ENCODE data around the gene PSMD10.

Gene PSMD10

DNA sequence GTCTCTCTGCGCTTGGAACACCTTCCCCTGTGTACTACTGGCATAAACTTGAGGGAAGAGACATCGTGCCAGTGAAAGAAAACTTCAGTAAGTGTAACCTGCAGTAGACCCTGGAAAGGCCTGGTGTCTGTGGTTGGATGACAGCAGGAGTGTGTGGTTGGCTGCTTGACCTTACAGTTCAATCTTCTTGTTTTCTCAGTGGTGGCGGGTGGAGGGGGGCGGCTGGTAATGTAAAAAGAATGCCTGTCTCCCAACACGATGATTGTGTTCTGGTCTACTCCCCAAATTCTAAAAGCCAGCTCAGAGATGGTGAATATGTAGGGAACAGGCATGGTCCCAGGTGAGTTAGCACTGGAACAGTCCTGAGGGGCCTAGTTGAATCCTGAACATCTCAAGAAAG is 18.6 kb downstream of the PSMD10 start:
- DNase-seq (ENCODE audit: low spot score) = no peak

DNA sequence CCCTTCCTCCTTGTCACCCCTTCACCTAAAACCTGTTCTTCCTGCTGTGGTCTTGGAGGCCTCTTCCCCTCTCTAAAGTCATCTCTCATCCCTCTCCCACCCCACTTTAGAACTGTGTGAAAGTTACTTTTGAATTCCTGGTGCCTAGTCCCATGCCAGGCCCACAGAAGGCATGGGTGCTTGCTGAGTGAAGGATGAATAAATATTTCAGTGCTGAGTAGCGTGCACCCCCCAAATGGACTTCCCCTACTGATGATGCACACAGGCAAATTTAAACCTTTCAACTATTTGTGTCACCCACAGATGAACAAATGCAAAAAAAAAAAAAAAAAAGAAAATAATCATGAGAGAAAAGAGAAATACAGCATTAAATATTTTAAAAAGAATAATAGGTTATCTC is 19.8 kb downstream of the PSMD10 start:
- DNase-seq (ENCODE audit: low spot score) = no peak

DNA sequence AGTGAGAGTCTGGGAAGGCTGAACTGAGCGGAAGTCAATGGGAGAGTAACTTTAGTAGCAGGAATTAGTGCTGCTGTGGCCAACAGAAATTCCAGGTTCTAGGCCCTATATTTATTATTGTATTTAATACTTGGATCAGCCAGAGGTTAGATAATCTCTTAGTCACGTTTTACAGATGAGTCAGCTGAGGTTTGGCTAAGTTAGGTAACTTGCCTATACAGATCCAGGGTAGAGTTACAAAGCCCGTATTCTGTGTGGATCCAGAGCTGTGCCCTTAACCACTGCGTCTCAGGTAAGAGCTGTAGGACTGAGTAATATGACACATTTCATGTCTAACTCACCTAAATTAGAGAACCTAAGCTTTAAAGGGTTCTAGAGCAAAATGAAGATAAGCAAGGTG is 20.5 kb downstream of the PSMD10 start:
- no peak for DNase-seq (ENCODE audit: low spot score)

DNA sequence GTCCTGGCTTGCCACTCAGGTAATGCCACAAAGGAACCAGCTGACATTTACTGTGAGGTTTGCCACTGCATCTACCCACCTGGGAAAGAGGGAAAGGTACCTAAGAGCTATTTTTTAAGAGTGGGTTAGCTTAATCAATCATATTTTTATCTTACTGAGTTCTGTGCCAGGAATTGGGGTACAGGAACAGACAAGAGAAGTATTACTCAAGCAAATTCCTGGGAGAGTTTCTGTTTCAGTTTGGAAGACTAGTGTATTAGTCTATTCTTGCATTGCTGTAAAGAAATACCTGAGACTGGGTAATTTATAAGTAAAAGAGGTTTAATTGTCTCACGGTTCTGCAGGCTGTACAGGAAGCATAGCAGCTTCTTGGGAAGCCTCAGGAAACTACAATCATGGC is 23.2 kb downstream of the PSMD10 start:
- no peak for DNase-seq (ENCODE audit: low spot score)

DNA sequence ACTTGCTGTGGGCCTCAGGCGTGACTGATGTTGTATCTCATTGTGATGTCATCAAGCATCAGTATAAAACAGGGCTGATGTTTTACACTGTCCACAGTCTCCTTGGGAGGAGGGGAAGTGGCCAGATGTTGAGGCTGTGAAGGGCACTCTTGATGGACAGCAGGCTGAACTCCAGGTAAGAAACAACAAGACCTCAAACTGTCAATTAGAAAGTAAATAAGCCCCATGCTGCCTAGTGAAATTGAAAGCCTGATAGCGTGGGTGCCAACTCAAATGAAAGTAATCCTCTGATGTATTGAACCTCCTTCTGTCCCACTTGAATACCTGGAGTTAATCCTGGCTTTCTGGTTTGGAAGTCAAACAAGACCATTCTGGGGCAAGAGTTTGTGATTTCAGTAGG is 26.7 kb downstream of the PSMD10 start:
- DNase-seq (ENCODE audit: low spot score) = no peak

DNA sequence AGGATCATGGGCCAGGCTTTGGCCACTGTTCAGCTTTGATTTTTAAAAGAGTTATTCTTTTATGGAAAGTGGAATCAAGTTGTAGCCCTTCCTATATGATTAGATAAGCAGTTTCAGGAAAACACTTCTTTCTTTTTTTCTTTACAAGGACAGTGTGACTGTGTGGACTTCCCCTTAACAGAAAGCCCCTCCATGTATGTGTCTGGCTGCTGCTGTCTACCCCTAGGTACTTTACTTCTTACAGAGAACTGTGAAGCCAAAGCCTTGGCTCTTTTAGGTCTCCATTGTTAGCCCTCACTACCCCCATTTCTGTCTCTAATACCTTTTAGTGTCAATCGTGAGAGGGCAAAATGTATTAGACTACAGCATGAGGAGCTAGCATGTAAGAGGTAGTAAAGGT is 27.3 kb downstream of the PSMD10 start:
- no peak for DNase-seq (ENCODE audit: low spot score)

DNA sequence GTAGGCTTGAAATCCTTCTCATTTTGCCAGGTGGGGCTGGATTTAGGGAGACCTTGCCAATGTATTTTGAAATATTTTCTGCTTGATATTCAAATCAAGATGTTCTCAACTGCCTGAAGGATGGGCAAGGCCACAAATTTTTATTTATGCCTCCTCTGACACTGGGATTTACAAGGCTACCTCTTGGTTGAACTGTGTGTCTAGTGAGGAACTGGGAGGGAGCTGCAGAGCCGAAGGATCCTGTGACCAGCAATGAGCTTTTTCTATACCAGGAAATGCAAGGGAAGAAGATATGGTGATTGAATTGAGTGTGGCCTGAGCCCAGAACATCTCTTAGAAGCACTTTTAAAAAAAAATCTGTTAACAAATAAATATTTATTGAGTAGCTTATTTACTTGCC is 31.5 kb downstream of the PSMD10 start:
- no peak for DNase-seq (ENCODE audit: low spot score)

DNA sequence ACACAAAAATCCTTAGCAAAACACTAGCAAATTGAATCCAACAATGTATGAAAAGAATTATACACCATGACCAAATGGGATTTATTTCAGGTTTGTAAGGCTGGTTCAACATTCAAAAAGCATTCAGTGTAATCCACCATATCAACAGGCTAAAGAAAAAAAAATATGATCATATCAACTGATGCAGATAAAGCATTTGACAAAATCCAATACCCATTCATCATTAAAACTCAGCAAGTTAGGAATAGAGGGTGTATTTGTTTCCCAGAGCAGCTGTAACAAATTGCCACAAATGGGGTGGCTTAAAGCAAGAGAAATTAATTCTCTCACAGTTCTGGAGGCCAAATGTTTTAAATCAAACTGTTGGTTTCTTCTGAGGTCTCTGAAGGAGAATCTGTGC is 35.8 kb downstream of the PSMD10 start:
- DNase-seq (ENCODE audit: low spot score) = no peak

DNA sequence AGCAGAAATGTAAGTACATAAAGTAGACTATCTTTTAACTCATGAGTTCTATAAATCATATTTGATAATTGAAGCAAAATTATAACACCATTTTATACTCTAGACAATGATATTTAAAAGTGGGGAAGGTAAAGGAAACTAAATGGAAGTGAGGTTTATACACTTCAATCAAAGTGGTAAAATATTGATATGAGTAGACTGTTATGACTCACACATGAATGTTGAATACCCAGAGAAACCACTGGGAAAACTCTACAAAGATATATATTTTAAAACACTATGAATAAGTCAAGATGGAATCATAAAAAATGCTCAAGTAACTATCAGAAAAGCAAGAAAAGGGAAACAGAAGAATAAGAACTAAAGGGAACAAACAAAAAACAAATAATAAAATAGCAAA is 38.1 kb downstream of the PSMD10 start:
- no peak for DNase-seq (ENCODE audit: low spot score)

DNA sequence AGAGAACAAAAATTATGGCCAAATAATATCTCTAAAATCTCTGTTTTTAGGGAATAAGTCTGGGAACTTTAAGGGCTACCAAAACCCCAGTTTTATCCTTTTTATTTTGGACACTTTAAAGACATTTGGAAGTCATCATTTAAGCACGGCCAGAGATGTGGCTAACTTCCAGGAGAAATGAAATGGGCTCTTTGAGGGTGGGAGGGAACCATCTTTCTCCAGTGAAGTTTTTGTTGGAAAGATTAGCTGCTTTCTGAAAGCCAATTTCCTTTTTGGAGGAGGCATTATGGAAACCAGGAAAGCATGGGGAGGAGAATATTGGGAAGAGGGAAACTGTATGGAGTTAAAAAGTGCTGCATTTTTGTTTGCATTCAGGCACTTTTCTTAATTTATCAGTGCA is 41.7 kb downstream of the PSMD10 start:
- DNase-seq (ENCODE audit: low spot score) = no peak

DNA sequence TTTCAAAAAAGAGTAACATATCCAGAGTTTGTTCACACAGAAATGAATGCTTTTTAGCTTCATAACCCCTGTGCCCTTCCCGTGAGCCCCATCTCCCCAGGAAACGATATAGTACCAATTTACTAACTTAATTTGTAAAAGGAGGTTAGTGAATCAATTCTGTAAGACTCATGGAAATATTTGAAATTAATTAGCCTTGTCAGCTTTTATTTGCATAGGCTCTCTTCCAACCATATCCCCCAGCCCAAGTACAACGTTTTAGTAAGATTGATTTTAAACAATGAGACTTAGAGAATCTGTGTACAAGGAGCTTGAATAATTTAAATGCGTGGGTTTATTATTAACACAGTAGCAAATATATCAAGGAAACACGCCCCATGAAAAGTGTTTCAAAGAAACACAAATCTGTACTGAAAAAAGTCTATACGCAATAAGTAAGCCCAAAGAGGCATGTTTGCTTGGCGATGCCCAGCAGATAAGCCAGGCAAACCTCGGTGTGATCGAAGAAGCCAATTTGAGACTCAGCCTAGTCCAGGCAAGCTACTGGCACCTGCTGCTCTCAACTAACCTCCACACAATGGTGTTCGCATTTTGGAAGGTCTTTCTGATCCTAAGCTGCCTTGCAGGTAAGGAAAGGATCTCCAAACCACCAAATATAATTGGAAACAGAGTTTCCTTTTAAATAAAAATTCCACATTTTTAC is 46.6 kb downstream of the PSMD10 start, which contains the start of gene VSIG1:
VSIG1 (plus strand) TSS at position 512 of the 703 bp plus-strand sequence; CDS start at position 578, 66 bp downstream.
- DNase-seq (ENCODE audit: low spot score) = no peak

DNA sequence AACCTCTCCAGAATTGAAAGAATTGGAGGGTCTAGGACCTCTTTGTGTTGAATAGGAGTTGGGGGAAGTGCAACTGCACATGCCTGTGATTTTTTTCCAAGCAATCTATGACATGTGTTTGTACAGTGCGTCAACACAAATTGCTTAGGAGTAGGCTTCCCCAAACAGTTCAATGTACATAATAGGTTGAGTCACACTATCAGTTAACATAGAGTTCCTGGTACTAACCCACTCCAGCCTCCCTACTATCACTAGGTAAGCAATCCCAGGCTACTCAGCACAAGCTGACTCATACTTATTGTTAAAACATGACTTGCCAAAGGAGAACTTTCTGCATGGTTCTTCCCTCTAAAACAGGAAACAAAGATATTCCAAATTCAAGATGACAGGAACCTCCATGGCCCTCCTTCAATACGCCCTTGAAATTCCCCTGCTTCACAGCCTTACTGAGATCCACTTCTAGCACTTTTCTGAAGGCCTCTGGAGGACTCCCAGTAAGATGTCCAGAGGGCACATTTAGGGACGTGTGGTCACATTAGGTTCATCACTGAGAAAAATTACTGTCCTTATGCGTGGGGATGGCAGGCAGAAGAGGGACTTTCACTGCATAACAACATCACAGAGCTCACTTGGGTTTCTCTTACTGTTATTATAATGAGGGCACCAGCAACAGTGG is 54.9 kb downstream of the PSMD10 start:
- no peak for DNase-seq (ENCODE audit: low spot score)

DNA sequence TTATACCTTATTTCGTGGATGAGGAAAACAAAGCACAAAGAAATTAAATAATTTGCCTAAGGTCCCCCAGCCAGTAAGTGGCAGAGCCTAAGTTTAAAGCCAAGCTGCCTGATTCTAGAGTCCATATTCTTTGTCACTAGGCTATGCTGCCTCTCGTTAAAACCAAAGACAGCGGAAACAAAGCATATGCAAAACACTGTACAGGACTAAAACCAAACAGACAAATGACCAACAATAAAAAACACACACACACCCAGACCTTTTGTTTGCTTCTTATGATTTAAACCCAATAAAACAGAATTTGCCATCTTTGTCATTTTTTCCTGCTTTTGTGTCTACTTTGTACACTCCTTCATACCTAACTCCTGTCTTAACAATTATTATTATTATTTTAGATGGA is 56.6 kb downstream of the PSMD10 start:
- DNase-seq (ENCODE audit: low spot score) = no peak

Measured in CD4-positive, alpha-beta T cell treated with Interleukin-6 at 100 ng/mL for 8 hours (primary cell).